ENCODE data around the gene SYN1.

SYN1 gene

DNA sequence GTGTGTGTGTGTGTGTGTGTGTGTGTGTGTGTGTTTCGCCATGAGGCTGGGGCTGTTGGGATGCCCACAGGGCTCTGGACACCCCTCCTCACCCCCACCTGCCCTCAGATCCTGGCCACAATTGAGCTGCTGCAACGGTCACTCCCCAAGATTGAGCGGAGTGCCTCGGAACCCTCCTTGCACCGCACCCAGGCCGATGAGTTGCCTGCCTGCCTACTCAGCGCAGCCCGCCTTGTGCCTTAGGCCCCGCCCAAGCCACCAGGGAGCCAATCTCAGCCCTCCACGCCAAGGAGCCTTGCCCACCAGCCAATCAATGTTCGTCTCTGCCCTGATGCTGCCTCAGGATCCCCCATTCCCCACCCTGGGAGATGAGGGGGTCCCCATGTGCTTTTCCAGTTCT, 48.4 kb downstream of the SYN1 start:
- no peak for DNase-seq

DNA sequence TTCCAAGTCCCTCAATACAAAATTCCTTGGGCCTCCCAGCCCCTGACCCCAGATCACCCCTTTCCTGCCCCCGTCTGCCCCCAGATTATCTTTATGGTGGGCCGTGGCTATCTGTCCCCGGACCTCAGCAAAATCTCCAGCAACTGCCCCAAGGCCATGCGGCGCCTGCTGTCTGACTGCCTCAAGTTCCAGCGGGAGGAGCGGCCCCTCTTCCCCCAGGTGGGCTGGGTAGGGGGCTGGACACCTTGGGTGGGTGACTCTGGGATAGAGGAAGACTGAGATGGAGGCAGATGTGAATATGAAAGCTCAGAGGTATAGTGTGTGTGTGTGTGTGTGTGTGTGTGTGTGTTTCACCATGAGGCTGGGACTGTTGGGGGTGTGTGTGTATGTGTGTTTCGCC, 48.9 kb downstream of the SYN1 start:
- DNase-seq, result no peak

DNA sequence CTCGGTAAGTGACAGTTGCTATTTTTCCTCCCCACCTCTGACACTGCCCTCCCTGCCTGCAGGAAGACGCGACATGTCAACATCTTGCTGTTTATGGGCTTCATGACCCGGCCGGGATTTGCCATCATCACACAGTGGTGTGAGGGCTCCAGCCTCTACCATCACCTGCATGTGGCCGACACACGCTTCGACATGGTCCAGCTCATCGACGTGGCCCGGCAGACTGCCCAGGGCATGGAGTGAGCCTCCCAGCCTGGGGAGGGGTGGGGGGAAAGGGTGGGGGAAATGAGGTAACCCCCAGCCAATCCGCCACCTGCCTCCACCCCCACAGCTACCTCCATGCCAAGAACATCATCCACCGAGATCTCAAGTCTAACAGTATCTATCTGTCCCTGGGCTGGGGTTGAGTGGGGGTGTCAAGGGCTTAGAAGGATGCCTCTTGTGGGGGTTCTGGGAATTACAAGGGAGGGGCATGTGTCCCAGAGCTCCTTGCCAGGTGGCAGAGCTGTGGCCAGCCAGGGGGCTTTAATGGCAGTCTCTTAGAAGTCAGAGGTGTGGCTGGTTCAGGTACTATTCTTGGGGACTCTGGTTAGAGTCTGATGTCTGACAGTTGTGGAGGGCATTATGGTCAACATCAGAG, 50.9 kb downstream of the SYN1 start:
- DNase-seq, result no peak

DNA sequence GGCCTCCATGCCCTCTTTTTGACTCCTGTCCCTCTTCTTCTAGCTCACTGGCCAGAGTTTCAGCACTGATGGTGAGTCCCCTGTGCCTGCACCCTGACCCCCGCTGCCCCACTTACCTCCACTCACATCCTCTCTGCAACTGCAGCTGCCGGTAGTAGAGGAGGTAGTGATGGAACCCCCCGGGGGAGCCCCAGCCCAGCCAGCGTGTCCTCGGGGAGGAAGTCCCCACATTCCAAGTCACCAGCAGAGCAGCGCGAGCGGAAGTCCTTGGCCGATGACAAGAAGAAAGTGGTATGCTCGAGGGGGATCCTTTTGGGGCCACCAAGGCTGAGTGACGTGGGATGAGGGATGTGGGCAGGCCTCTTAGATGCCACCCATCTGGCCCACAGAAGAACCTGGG, 52.8 kb downstream of the SYN1 start:
- DNase-seq, result no peak

DNA sequence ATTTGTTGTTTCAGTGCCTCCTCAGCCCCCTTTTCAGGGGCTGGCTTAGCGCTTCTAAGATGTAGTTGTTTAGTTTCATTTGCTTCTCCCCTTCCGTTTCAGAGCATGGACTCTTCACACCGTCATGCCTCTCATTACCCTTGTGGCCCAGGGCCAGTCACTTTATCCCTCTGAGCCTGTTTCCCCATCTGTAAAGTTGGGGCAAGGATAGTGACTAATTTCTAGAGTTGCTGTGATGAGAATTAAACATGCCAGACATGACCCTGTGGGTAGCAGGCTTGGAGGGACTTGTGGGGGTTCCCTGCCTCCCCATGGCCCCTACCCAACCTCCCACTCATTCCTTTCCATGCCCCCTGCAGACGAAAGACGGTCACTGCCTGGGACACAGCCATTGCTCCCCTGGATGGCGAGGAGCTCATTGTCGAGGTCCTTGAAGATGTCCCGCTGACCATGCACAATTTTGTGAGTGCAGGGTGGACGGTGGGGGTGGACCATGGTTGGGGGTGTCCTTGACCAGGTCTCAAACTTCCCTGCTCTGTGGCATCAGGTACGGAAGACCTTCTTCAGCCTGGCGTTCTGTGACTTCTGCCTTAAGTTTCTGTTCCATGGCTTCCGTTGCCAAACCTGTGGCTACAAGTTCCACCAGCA, 55.1 kb downstream of the SYN1 start:
- DNase-seq, result no peak

DNA sequence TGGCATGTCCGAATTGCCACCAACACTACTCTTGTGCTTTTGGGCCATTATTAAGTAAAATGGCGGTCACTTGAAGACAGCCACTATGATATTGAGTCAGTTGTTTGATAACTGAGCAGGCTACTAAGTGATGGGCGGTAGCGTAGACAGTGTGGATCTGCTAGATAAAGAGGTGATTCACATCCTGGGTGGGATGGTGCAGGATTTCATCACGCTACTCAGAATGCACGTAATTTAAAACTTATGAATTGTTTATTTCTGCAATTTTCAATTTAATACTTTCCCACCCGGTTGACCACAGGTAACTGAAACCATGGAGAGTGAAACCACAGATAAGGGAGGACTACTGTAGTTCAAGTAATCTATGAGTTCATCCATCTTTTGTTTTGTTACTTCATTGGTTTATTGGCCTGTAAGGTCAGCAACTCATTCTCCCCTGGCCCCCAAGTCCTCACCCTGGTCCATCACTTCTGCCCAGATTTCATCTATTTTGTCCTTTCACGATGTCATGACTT, 55.8 kb downstream of the SYN1 start:
- DNase-seq, result no peak

DNA sequence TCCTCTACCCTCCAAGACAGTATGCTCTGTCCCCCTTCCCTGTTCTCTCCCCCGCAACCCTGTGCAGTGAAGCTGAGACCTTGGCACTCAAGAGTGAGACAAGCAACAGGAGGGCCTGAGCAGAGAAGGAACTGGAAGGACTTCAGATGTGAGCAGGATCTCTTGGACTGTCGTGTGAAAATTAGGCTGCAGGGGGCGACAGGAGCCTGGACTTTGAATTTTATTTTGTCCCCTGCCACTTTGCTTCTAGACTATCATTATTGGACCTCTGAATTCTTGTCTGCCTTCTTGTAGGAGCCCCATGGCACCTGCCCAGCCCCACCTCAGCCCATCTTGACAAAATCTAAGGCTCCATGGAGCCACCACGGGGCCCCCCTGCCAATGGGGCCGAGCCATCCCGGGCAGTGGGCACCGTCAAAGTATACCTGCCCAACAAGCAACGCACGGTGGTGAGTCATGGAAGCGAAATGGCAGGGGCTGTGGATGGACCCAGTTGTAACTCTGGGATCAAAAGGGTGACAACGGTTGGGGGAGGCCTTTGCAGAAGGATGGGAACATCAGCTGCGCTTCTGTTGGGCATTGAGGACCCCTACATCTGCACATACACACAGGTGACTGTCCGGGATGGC, 56.9 kb downstream of the SYN1 start:
- DNase-seq, result no peak

DNA sequence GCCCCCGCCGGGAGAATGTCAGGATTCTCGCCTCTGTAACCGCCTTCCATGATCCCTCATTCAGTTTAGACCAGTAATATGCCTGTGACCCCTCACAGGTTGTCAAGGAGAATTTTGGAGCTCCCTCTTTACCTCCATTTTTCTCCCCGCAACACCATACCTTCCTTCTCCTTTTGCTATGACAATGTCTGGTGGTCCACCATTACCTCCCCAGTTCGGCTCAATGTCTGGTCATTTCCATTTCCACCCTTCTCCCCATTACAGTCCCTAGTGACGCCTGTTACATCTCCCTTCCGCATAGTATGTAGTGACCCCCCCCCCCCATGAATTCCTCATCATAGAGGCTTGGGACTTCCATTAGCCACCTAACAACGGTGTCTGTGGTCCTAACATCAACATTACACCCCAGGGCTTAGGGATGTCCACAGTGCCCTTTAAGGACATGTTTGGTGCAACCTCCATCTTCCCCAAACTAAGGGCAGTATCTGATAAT, 58.0 kb downstream of the SYN1 start:
- no peak for DNase-seq

DNA sequence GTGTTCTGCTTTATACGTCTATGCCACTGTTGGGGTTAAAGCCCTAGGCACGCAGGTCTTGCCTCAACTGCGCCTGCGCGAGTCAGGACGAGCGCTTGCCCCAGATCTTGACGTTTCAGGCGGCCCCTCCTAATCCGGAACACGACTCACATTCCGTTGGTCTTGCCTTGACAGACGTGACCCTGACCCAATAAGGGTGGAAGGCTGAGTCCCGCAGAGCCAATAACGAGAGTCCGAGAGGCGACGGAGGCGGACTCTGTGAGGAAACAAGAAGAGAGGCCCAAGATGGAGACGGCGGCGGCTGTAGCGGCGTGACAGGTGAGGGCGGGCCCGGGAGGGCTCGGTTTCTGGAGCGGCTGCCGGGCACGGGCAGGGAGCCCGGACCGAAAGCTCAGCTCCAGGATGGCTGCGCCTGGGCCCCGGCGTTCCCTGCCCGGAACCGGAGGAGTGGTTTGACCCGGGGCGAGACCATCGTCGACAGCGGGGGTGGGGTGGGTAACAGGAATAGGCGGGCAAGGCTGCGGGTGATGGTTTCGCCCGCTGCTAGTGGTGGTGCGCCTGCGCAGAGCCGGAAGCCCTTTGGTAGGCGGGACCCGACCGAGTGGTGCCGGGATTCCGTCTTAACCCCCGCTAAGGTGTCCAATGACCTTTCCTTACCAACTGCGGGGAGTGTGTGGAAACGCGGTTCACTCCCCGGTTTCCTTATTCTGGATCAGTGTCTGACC, 58.6 kb downstream of the SYN1 start, which contains the start of gene ARAF:
Gene ARAF, plus strand, starts transcription at position 272 of the 725 bp plus-strand sequence. CDS start 1,763 bp downstream, outside the sequence.
- peak; percentile 83 for DNase-seq

DNA sequence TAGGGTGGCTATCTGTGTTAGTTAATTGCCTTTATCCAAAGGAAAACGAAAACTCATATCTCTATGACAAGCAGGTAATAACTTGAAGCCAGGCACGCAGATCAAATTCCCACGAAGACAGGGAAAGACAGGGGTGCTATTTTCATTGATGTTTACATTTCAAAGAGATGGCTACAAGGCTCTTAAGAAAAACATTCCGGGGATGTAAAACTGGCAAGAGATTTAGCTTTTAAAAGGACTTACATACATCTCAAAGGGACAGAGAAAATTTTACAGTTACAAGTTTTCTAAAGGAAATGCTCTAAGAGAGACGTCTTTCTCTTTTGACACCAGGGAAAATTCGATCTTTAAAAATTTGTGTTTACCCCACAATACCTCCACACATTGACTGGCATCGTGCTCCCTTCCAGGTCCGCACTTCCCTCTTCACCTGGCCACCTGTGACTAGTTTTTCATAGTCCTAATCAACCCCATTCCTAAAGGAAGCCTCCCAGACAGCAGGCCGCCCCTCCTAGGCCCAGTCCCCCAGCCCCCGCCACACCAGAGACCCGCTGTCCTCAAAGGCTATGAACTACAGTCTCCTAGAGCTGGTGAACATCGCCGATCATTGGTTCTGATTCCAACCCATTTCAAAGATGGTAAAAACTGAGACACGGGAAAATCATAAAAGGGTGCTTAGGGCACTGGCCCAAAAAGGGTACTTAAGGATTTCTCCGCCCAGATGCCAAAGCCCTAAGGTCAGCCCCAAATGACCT, 59.3 kb downstream of the SYN1 start:
- no peak for DNase-seq

DNA sequence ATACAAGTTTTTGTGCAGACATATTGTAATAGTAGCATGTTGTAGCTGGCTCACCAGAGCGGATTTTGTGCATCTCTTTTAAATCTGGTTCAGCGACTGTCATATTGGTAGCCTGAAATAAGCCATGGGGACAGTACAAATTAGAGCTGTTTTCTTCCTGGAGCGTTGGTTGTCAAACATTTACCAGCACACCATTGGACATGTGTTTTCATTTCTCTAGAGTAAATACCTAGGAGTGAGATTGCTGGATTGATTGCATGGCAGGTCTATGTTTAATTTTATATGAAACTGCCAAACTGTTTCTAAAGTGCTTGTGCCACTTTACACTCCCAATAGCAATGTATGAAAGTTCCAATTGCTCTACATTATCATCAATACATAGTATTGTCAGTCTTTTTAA, 61.2 kb downstream of the SYN1 start:
- DNase-seq, result no peak

DNA sequence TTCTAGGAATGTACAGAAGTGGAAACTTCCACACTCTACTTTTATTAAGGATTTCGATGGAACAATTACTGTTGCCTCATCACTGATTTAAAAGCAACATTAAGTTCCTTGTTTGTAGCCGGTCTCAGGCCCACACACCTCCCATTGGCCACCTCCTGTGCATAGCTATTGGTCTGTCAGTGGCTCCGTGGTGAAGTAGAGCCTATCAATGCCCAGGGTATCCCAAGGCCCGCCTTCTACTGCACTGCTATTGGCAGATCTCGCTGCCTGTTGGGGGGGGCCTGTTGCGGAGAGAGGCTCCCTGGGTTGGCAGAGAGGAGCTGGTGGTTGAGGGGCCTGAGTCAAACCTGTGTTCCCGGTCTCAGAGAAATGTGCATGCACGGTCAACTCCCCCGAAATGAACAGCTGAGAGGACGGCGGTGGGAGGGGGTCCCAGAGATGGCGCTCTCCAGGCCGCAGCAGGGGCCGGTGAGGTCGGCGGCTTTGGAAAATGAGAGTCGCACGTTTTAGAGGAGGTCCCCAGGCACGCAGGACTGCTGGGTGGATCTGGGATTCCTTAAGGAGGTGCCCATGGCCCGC, 63.5 kb downstream of the SYN1 start:
- DNase-seq, result peak; percentile 74

DNA sequence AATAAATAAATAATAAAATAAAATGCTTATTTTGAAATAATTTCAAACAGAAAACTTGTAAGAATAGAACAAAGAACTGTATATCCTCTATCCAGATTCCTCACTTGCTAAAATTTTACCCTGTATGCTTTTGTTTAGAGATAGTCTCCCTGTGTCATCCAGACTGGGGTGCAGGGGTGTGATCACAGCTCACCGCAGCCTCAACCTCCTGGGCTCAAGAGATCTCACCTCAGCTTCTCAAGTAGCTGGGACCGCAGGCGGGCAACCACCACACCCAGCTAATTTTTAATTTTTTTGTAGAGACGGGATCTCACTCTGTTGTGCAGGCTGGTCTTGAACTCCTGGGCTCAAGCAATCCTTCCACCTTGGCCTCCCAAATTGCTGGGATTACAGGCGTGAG, 76.2 kb downstream of the SYN1 start:
- no peak for DNase-seq

DNA sequence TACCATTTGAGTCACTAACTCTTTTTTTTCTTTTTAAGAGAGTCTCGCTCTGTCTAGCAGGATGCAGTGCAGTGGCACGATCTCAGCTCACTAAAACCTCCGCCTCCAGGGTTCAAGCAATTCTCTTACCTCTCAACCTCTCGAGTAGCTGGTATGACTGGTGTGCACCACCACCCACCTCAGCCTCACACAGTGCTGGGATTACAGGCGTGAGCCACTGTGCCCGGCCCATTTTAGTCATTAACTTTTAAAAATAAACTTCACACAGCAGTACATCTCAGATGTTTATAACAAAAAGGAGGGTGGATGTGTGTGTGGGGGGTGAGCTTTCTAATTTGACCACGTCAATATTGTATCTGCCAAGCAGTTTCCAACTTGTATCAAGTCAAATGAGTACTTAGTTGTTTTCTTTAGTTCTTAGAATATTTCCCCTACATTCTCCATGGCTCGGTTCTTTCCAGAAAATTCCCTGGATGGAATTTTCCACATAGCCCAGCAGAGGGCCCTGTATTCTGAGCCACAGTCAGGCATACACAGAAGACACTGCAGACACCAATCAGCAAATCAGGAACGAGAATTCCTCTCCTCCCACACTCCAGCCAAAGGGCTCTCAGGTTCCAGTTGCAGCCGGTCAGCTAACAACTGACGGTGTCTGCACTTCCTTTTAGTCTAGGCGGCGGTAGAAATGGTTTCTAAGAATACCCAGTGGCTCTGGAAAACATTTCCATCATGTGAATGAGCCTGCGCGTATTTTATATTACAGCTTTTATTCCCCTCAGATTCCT, 78.7 kb downstream of the SYN1 start:
- peak; percentile 51 for DNase-seq

DNA sequence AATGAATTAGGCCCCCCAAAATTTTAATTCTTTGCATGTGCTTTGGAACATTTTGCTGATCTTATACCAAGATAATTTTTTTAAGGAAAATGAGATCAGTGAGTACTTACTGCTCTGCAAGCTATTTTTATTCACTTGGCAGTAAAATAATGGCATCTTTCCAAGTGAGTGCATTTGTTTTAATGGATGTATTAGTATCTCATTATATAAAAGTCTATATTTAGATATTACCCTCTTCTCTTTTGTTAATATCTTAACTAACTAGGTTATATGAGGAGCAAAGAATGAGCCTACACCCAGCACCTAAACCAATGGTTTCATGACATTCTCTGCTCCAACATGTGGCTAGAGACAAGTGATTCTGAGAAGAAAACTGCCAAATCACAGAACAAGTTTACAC, 79.8 kb downstream of the SYN1 start:
- no peak for DNase-seq

DNA sequence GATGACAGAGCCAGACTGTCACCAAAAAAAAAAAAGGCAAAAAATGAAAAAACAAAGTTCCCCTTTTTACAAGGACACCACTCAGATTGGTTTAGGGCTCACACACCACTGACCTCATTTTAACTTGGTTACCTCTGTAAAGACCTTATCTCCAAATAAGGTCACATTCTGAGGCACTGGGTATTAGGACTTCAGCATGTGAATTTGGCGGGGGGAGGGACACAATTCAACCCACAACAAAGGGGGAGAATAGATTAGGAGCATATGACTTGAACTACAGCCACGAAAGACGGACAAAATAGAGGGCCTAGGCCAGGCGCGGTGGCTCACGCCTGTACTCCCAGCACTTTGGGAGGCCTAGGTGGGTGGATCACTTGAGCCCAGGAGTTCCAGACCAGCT, 89.6 kb downstream of the SYN1 start:
- DNase-seq, result no peak

DNA sequence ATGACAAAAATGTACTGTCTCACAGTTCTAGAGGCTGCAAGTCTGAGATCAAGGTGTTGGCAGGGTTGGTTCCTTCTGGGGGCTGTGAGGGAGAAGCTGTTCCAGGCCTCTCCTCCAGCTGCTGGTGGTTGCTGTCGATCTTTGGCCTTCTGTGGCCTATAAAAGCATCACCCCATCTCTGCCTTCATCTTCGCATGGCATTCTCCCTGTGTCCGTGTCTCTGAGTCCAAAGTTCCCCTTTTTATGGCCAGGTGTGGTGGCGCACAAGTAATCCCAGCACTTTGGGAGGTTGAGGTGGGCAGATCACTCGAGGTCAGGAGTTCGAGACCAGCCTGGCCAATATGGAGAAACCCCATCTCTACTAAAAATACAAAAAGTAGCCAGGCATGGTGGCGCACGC, 90.1 kb downstream of the SYN1 start:
- DNase-seq, result no peak

DNA sequence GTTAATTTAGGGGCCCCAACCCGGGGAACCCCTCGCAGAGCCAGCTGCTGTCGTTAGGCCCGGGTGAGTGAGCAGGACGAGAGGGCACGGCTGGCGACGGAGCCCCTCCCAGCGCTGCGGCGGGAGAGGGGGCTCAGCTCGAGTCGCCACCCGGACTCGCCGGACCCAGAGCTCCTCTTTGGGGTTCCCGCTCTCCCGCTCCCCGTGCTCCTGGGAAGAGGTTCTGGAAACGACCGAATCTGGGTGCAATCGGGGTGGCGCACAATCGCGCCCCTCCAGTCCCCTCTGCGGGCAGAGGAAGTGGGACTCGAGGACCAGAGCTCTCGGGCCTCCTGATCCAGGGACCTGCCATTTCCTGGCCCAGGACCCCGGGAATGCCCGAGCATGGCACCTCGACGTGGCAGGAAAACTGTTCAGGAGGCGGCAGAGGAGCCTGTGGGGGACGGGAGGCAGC, 95.9 kb downstream of the SYN1 start:
- no peak for DNase-seq

DNA sequence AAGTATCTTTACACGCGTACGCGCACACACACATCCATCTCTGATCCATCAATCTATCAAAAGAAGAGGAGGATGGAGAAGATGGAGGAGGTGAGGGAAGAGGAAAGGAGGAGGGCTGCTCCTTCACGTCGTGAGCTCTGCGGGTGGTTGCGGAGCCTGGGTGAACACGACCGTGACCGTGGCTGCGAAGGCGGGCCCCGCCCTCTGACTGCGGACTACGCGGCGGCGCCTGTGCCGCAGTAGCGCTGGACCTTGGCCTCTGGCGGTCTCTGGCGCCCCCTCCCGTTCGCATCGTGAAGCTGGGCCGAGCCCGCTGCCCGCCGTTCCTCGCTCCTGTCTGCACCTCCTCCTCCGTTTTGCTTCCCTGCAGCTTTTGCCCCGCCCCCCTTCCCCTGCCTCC, 96.4 kb downstream of the SYN1 start:
- DNase-seq, result peak; percentile 58
